GM12878 (cell line): ENCODE results near the gene PPP1R12A.

Experiments
- CREB1 ChIP-seq: IDR thresholded peaks from 2 replicates; pipeline ENCODE4 v1.6.1; 2012; ENCODE audit warnings: low read depth, mild to moderate bottlenecking, inconsistent platforms
- EP300 ChIP-seq, 2 experiments: fragments of 150-350 bp in 1 of 2; IDR thresholded peaks; 2 replicates each; pipeline ENCODE4 v1.6.1; 2011 to 2012; ENCODE audit warnings: low read depth in 2 of 2, low read length in 2 of 2, borderline replicate concordance in 1 of 2, improper control_type of control experiment in 1 of 2, inconsistent platforms in 1 of 2; ENCODE audit not compliant: control insufficient read depth in 1 of 2
- EZH2 ChIP-seq: IDR thresholded peaks from 2 replicates; pipeline ENCODE4 v1.6.1; 2012; ENCODE audit warnings: low read depth, mild to moderate bottlenecking, control low read depth, inconsistent platforms, low read length, borderline replicate concordance; ENCODE audit not compliant: control insufficient read depth
- HDGF ChIP-seq: fragments of 450-650 bp; IDR thresholded peaks from 2 replicates; pipeline ENCODE4 v1.6.1; 2016; ENCODE audit warnings: antibody characterized with exemption
- NR2C2 ChIP-seq: IDR thresholded peaks from 2 replicates; pipeline ENCODE4 v1.6.1; 2011; ENCODE audit warnings: borderline replicate concordance, low read depth; ENCODE audit not compliant: control insufficient read depth, insufficient read length
- REST ChIP-seq: IDR thresholded peaks from 2 replicates; pipeline ENCODE4 v1.6.1; 2012; ENCODE audit warnings: mild to moderate bottlenecking, low read depth, low read length
- SP1 ChIP-seq: IDR thresholded peaks from one replicate; pipeline ENCODE4 v1.6.1; 2011; ENCODE audit warnings: low read depth, low read length
- TF ChIP-seq, protein P1 (sequence below), 3 experiments: IDR thresholded peaks in 2 of 3; conservative IDR thresholded peaks in 1 of 3; 2 replicates each; pipeline ENCODE4 v1.5.1; 2011; ENCODE audit warnings: low read depth in 3 of 3, low read length in 3 of 3, mild to moderate bottlenecking in 3 of 3, control low read depth in 2 of 3, moderate library complexity in 2 of 3, inconsistent platforms in 1 of 3, mixed read lengths in 1 of 3; ENCODE audit not compliant: control insufficient read depth in 2 of 3, insufficient read depth in 1 of 3; ENCODE audit errors: extremely low read depth in 1 of 3
- TF ChIP-seq, protein P2 (sequence below): fragments of 450-650 bp; IDR thresholded peaks from 2 replicates; pipeline ENCODE4 v1.6.1; 2018; ENCODE audit warnings: borderline replicate concordance, mild to moderate bottlenecking; ENCODE audit not compliant: partially characterized antibody

DNA sequence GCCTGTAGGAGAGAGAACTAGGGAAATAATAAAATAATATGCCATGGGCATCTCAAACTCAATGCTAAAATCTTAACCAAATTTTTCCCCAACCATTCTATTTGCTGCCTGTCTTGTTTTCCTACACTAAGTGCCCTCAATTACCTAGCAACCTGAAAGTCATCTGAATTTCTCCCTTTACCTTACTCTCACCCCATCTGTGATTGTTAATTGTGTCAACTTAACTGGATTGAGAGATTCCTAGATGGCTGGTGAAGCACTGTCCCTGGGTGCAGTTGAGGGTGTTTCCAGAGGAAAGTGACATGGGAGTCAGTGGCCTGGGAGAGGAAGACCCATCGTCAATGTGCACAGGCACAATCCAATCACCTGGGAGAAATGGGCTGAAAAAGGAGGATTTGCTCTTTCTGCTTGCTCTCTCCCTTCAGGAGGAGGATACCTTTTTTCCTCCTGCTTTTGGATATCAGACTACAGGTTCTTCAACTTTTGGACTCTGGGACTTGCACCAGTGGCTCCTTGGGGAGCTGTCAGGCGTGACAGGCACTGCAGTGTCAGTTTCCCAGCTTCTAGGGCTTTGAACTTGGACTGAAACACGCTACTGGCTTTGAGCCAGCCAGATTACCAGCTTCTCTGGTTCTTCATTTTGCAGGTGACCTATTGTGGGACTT lies 100.1 kb downstream of the PPP1R12A start:
- TF ChIP-seq, protein P1, sequence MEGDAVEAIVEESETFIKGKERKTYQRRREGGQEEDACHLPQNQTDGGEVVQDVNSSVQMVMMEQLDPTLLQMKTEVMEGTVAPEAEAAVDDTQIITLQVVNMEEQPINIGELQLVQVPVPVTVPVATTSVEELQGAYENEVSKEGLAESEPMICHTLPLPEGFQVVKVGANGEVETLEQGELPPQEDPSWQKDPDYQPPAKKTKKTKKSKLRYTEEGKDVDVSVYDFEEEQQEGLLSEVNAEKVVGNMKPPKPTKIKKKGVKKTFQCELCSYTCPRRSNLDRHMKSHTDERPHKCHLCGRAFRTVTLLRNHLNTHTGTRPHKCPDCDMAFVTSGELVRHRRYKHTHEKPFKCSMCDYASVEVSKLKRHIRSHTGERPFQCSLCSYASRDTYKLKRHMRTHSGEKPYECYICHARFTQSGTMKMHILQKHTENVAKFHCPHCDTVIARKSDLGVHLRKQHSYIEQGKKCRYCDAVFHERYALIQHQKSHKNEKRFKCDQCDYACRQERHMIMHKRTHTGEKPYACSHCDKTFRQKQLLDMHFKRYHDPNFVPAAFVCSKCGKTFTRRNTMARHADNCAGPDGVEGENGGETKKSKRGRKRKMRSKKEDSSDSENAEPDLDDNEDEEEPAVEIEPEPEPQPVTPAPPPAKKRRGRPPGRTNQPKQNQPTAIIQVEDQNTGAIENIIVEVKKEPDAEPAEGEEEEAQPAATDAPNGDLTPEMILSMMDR (IDR thresholded peaks at IDR 0.05 in 2 of 3, conservative IDR thresholded peaks at IDR 0.05 in 1 of 3; ENCODE audit: control insufficient read depth in 2 of 3, extremely low read depth in 1 of 3, insufficient read depth in 1 of 3, low read depth in 3 of 3, low read length in 3 of 3): no peak
- TF ChIP-seq EP300 (IDR thresholded peaks at IDR 0.05; ENCODE audit: borderline replicate concordance in 1 of 2, control insufficient read depth in 1 of 2, low read depth in 2 of 2, low read length in 2 of 2) (no peak), HDGF (no peak), SP1 (no peak), REST (no peak), NR2C2 (no peak), CREB1 (no peak), EZH2 (no peak)
- TF ChIP-seq, protein P2, sequence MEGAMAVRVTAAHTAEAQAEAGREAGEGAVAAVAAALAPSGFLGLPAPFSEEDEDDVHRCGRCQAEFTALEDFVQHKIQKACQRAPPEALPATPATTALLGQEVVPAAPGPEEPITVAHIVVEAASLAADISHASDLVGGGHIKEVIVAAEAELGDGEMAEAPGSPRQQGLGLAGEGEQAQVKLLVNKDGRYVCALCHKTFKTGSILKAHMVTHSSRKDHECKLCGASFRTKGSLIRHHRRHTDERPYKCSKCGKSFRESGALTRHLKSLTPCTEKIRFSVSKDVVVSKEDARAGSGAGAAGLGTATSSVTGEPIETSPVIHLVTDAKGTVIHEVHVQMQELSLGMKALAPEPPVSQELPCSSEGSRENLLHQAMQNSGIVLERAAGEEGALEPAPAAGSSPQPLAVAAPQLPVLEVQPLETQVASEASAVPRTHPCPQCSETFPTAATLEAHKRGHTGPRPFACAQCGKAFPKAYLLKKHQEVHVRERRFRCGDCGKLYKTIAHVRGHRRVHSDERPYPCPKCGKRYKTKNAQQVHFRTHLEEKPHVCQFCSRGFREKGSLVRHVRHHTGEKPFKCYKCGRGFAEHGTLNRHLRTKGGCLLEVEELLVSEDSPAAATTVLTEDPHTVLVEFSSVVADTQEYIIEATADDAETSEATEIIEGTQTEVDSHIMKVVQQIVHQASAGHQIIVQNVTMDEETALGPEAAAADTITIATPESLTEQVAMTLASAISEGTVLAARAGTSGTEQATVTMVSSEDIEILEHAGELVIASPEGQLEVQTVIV: no peak
